Sigmoid colon (tissue), 4 donors: ENCODE measurements around the gene CTCF.

Experiments
- POLR2A ChIP-seq, 2 donors: fragments of 450-650 bp; IDR thresholded peaks; one replicate each; pipeline ENCODE4 v1.6.1; 2016; ENCODE audit warnings: antibody characterized with exemption in 2 of 2, mild to moderate bottlenecking in 2 of 2, moderate library complexity in 2 of 2
- POLR2AphosphoS5 ChIP-seq, 4 donors: sonication (generic); formaldehyde crosslinking; IDR thresholded peaks; one replicate each; pipeline ENCODE4 v1.6.1; 2017; ENCODE audit warnings: antibody characterized with exemption in 4 of 4
- TF ChIP-seq, protein P1 (sequence below), 4 experiments: fragments of 450-650 bp in 3 of 4; fragments of 200-600 bp in 1 of 4; IDR thresholded peaks; one replicate each; pipeline ENCODE4 v1.5.1; 2016 to 2019; ENCODE audit warnings: antibody characterized with exemption in 4 of 4, mild to moderate bottlenecking in 3 of 4, moderate library complexity in 2 of 4

DNA sequence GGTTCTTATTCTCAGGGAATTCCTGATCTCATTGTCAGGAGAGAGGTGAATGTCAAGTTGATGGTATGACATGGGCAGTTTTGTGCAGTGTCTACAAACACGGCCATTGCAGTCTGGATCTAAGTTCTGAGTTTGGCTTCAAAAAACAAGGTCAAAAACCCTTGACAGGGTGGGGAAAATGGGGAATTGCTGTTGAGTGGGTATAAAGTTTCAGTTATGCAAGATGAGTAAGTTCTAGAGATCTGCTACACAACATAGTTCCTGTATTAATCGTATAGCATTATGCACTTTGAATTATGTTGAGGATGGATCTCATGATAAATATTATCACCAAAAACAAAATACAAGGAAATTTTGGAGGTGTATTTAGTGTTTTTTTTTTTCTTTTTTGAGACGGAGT is 46.0 kb downstream of the CTCF start:
- TF ChIP-seq, protein P1, sequence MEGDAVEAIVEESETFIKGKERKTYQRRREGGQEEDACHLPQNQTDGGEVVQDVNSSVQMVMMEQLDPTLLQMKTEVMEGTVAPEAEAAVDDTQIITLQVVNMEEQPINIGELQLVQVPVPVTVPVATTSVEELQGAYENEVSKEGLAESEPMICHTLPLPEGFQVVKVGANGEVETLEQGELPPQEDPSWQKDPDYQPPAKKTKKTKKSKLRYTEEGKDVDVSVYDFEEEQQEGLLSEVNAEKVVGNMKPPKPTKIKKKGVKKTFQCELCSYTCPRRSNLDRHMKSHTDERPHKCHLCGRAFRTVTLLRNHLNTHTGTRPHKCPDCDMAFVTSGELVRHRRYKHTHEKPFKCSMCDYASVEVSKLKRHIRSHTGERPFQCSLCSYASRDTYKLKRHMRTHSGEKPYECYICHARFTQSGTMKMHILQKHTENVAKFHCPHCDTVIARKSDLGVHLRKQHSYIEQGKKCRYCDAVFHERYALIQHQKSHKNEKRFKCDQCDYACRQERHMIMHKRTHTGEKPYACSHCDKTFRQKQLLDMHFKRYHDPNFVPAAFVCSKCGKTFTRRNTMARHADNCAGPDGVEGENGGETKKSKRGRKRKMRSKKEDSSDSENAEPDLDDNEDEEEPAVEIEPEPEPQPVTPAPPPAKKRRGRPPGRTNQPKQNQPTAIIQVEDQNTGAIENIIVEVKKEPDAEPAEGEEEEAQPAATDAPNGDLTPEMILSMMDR (IDR thresholded peaks at IDR 0.05), result no peak
- no peak for TF ChIP-seq POLR2AphosphoS5 (IDR thresholded peaks at IDR 0.05)
- no peak for TF ChIP-seq POLR2A (IDR thresholded peaks at IDR 0.05)
